ENCODE results near the gene KRT20. TPM values are rescaled to one million over a fixed set of nuclear protein-coding genes. Genes with fewer than 3 reads are reported as not detected.

Gene KRT20
- polyA plus RNA-seq, 2 of the 4 experiments (the other 2 are of a cell fraction): 0.28 TPM; not detected in 1

- TF ChIP-seq RARB (CRISPR knock-in tag; IDR thresholded peaks at IDR 0.05) (0 out of 2 replicates have a peak, but pooled peaks have one; percentile 49), PHF8 (IDR thresholded peaks at IDR 0.05; ENCODE audit: borderline replicate concordance, low read depth) (no peak), MAZ (IDR thresholded peaks at IDR 0.05; ENCODE audit: borderline replicate concordance, low read depth, low read length) (no peak), JUNB (IDR thresholded peaks at IDR 0.05) (peak; percentile 91), FOSL2 (IDR thresholded peaks at IDR 0.05) (peak; percentile 83), FOSL2 (CRISPR knock-in tag; IDR thresholded peaks at IDR 0.05) (peak; percentile 94)
- TF ChIP-seq, protein P1, sequence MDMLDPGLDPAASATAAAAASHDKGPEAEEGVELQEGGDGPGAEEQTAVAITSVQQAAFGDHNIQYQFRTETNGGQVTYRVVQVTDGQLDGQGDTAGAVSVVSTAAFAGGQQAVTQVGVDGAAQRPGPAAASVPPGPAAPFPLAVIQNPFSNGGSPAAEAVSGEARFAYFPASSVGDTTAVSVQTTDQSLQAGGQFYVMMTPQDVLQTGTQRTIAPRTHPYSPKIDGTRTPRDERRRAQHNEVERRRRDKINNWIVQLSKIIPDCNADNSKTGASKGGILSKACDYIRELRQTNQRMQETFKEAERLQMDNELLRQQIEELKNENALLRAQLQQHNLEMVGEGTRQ (IDR thresholded peaks at IDR 0.05): no peak
These were observed 18.2 kb upstream of the KRT20 start (continued) for GRCh38 chr17:40903129-40903847.

GRCh38 chr17:40902498-40902897 is 17.5 kb upstream of the KRT20 start:
- ChIA-PET CTCF (interaction anchor here (0.7 to 6.6 kb wide), 14 partner anchors 14 to 774 kb away, joined by 3 to 94 read pairs (median 6); partner anchors contain the start of gene KRT20), POLR2A (interaction anchor here (0.9 to 2.8 kb wide), 4 partner anchors 83 to 786 kb away, joined by 3 to 22 read pairs (median 9); partner anchors contain the start of gene EIF1)
- peak; percentile 13 to 44; a peak in 5 of 6 replicates for ATAC-seq
- WGBS (ENCODE audit: missing lambda C conversion rate): 13% methylated on average over 4 of the region's 4 CpGs
- peak; percentile 43 to 49 for DNase-seq (ENCODE audit: low read depth in 1 of 2, low spot score in 1 of 2)
- no peak for FAIRE-seq
- Histone ChIP-seq H3K4me3 (peak overlapping the region; percentile 26; the same call in 2 of the 3 replicates), H3K9me3 (no peaks in the 10 kb centered on the region), H3K4me2 (peak overlapping the region; percentile 85), H3K27ac (peak overlapping the region; percentile 91 to 93), H3K4me1 (peaks cover 34% of the 10 kb centered on the region)
- TF ChIP-seq CBX2 (IDR thresholded peaks at IDR 0.05; ENCODE audit: borderline replicate concordance, low read depth): no peak
- TF ChIP-seq HMGXB4 (CRISPR knock-in tag; IDR thresholded peaks at IDR 0.05; ENCODE audit: borderline replicate concordance): no peak
- TF ChIP-seq CHD4 (IDR thresholded peaks at IDR 0.05; ENCODE audit: borderline replicate concordance): no peak
- TF ChIP-seq RARB (CRISPR knock-in tag; IDR thresholded peaks at IDR 0.05): no peak
- no peak for TF ChIP-seq CHD2 (IDR thresholded peaks at IDR 0.05; ENCODE audit: low read length, partially characterized antibody)
- no peak for TF ChIP-seq NFE2L2 (conservative IDR thresholded peaks at IDR 0.05; ENCODE audit: low read length)
- no peak for TF ChIP-seq MAZ (IDR thresholded peaks at IDR 0.05; ENCODE audit: borderline replicate concordance, low read depth, low read length)
- no peak for TF ChIP-seq MAFK (IDR thresholded peaks at IDR 0.05; ENCODE audit: partially characterized antibody)
- no peak for TF ChIP-seq FOSL2 (IDR thresholded peaks at IDR 0.05)
- TF ChIP-seq FOSL2 (CRISPR knock-in tag; IDR thresholded peaks at IDR 0.05): no peak
- peak; percentile 87; the same call in 1 of the 2 replicates for TF ChIP-seq EHF (CRISPR knock-in tag; IDR thresholded peaks at IDR 0.05)
- no peak for TF ChIP-seq HOXB5 (CRISPR knock-in tag; IDR thresholded peaks at IDR 0.05)
- TF ChIP-seq, protein P2, sequence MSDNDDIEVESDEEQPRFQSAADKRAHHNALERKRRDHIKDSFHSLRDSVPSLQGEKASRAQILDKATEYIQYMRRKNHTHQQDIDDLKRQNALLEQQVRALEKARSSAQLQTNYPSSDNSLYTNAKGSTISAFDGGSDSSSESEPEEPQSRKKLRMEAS (IDR thresholded peaks at IDR 0.05): no peak
- no peak for TF ChIP-seq SREBF2 (IDR thresholded peaks at IDR 0.05)
- TF ChIP-seq GATA3 (IDR thresholded peaks at IDR 0.05; ENCODE audit: borderline replicate concordance): no peak
- no peak for TF ChIP-seq KDM1A (IDR thresholded peaks at IDR 0.05; ENCODE audit: low read depth)
- TF ChIP-seq ZSCAN20 (CRISPR knock-in tag; IDR thresholded peaks at IDR 0.05): no peak
- TF ChIP-seq HOXA7 (CRISPR knock-in tag; IDR thresholded peaks at IDR 0.05): 0 out of 2 replicates have a peak, but pooled peaks have one; percentile 47
- no peak for TF ChIP-seq SMC3 (IDR thresholded peaks at IDR 0.05)
- no peak for TF ChIP-seq FOXS1 (CRISPR knock-in tag; IDR thresholded peaks at IDR 0.05)
- no peak for TF ChIP-seq CTCF (IDR thresholded peaks at IDR 0.05)
- TF ChIP-seq ESRRA (IDR thresholded peaks at IDR 0.05; ENCODE audit: borderline replicate concordance, low read length): no peak
- TF ChIP-seq, protein P3, sequence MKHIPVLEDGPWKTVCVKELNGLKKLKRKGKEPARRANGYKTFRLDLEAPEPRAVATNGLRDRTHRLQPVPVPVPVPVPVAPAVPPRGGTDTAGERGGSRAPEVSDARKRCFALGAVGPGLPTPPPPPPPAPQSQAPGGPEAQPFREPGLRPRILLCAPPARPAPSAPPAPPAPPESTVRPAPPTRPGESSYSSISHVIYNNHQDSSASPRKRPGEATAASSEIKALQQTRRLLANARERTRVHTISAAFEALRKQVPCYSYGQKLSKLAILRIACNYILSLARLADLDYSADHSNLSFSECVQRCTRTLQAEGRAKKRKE (CRISPR knock-in tag; IDR thresholded peaks at IDR 0.05; ENCODE audit: low read depth): no peak
- no peak for TF ChIP-seq RFX5 (IDR thresholded peaks at IDR 0.05)
- no peak for TF ChIP-seq HEYL (CRISPR knock-in tag; IDR thresholded peaks at IDR 0.05)
- TF ChIP-seq KDM5A (IDR thresholded peaks at IDR 0.05): no peak
- TF ChIP-seq HOXB13 (CRISPR knock-in tag; IDR thresholded peaks at IDR 0.05; ENCODE audit: low read depth): peak; percentile 77; the same call in 1 of the 2 replicates
- TF ChIP-seq HES2 (IDR thresholded peaks at IDR 0.05): no peak
- no peak for TF ChIP-seq CEBPB (IDR thresholded peaks at IDR 0.05)
- no peak for TF ChIP-seq JUN (IDR thresholded peaks at IDR 0.05)
- TF ChIP-seq PHF8 (IDR thresholded peaks at IDR 0.05; ENCODE audit: borderline replicate concordance, low read depth): no peak
- no peak for TF ChIP-seq POLR2A (IDR thresholded peaks at IDR 0.05; ENCODE audit: low read length)
